OCI-LY1 (cell line): ENCODE data around the gene KIF21A.

Source experiments
- EZH2 ChIP-seq: fragments of 200-600 bp; sonication (generic), shearing (Covaris generic); IDR thresholded peaks from 2 replicates; pipeline ENCODE4 v1.8.0; 2017; ENCODE audit warnings: borderline replicate concordance, mixed run types, mild to moderate bottlenecking, antibody characterized with exemption, low read length, moderate library complexity, mixed read lengths
- TF ChIP-seq, protein P1 (sequence below): fragments of 200-600 bp; sonication (generic), shearing (Covaris generic); IDR thresholded peaks from 2 replicates; pipeline ENCODE4 v1.5.1; 2017; ENCODE audit warnings: mild to moderate bottlenecking, antibody characterized with exemption, low read length, moderate library complexity, mixed read lengths

GRCh38 chr12:39392154-39392925 lies 50.6 kb downstream of the KIF21A start:
- no peak for TF ChIP-seq EZH2
- TF ChIP-seq, protein P1, sequence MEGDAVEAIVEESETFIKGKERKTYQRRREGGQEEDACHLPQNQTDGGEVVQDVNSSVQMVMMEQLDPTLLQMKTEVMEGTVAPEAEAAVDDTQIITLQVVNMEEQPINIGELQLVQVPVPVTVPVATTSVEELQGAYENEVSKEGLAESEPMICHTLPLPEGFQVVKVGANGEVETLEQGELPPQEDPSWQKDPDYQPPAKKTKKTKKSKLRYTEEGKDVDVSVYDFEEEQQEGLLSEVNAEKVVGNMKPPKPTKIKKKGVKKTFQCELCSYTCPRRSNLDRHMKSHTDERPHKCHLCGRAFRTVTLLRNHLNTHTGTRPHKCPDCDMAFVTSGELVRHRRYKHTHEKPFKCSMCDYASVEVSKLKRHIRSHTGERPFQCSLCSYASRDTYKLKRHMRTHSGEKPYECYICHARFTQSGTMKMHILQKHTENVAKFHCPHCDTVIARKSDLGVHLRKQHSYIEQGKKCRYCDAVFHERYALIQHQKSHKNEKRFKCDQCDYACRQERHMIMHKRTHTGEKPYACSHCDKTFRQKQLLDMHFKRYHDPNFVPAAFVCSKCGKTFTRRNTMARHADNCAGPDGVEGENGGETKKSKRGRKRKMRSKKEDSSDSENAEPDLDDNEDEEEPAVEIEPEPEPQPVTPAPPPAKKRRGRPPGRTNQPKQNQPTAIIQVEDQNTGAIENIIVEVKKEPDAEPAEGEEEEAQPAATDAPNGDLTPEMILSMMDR, result no peak
